H1 (cell line): Measurements from ENCODE around the gene PIK3R3. TPM values are rescaled to one million over a fixed set of nuclear protein-coding genes. Genes with fewer than 3 reads are reported as not detected.

Source experiments
- CTCF ChIA-PET: fragments of 300-600 bp; sonication (Branson Sonifier 250); formaldehyde crosslinking; loops from one replicate; lab custom pipeline; 2021; ENCODE audit not compliant: partially characterized antibody; lab: Charles Lee
- POLR2A ChIA-PET: fragments of 300-600 bp; sonication (Branson Sonifier 250); formaldehyde crosslinking; loops from one replicate; lab custom pipeline; 2021; ENCODE audit warnings: inconsistent platforms; ENCODE audit not compliant: partially characterized antibody; lab: Charles Lee
- DNase-seq, 2 experiments: peaks; one replicate each; pipeline versions ENCODE4 v3.0.0 to v3.0.0-alpha.2; 2010 to 2022; ENCODE audit warnings: low spot score in 2 of 2, low read depth in 1 of 2, mixed read lengths in 1 of 2
- FAIRE-seq: peaks from 2 replicates; lab custom pipeline; 2011; peaks lifted over from hg19 to GRCh38; lab: Jason Lieb, UNC
- H2AFZ ChIP-seq: 2 replicates; pipeline ENCODE4 v1.8.1; 2012; ENCODE audit warnings: low read length, inconsistent platforms
- H2AK5ac ChIP-seq: 2 replicates; pipeline ENCODE4 v1.6.1; 2013; ENCODE audit warnings: low read depth, low read length
- H2BK120ac ChIP-seq: replicated peaks from 2 replicates; pipeline ENCODE3; 2013; ENCODE audit warnings: low read depth, low read length, inconsistent platforms
- H2BK12ac ChIP-seq: 2 replicates; pipeline ENCODE4 v1.6.1; 2013; ENCODE audit warnings: low read depth, low read length
- H2BK15ac ChIP-seq: 2 replicates; pipeline ENCODE4 v1.6.1; 2013; ENCODE audit warnings: low read length
- H2BK20ac ChIP-seq: 2 replicates; pipeline ENCODE4 v1.6.1; 2013; ENCODE audit warnings: low read length
- H2BK5ac ChIP-seq: 2 replicates; pipeline ENCODE4 v1.6.1; 2013; ENCODE audit warnings: low read depth, low read length
- H3K14ac ChIP-seq: 2 replicates; pipeline ENCODE4 v1.6.1; 2013; ENCODE audit warnings: inconsistent platforms; ENCODE audit not compliant: insufficient read length
- H3K18ac ChIP-seq: 2 replicates; pipeline ENCODE4 v1.6.1; 2013; ENCODE audit warnings: low read length; ENCODE audit errors: extremely low read depth
- H3K23ac ChIP-seq: 2 replicates; pipeline ENCODE4 v1.6.1; 2013; ENCODE audit warnings: inconsistent platforms; ENCODE audit not compliant: insufficient read length
- H3K23me2 ChIP-seq: 2 replicates; pipeline ENCODE4 v1.6.1; 2013; ENCODE audit warnings: low read depth, low read length
- H3K27ac ChIP-seq: 2 replicates; pipeline ENCODE4 v1.6.1; 2011; ENCODE audit warnings: low read depth, low read length, inconsistent platforms
- H3K27me3 ChIP-seq, 4 experiments: replicated peaks in 1 of 4; 1 replicate in 1 of 4; 2 replicates in 3 of 4; pipeline versions ENCODE4 v1.6.1 to v1.8.1; 2011 to 2013; ENCODE audit warnings: low read length in 3 of 4, mild to moderate bottlenecking in 3 of 4, inconsistent platforms in 2 of 4, mixed read lengths in 2 of 4, moderate library complexity in 1 of 4; ENCODE audit not compliant: control insufficient read depth in 3 of 4, insufficient read depth in 3 of 4; ENCODE audit errors: extremely low read depth in 1 of 4
- H3K36me3 ChIP-seq, 4 experiments: 2 replicates each; pipeline versions ENCODE4 v1.6.1 to v1.8.1; 2011 to 2013; ENCODE audit warnings: mild to moderate bottlenecking in 4 of 4, low read length in 3 of 4, moderate library complexity in 2 of 4, control low read depth in 1 of 4, inconsistent platforms in 1 of 4; ENCODE audit not compliant: insufficient read depth in 4 of 4, control insufficient read depth in 2 of 4
- H3K4ac ChIP-seq: replicated peaks from 2 replicates; pipeline ENCODE3; 2013; ENCODE audit warnings: low read length, low read depth, mixed read lengths, inconsistent platforms; ENCODE audit not compliant: insufficient read length
- H3K4me1 ChIP-seq, 4 experiments: replicated peaks in 1 of 4; 1 replicate in 1 of 4; 2 replicates in 3 of 4; pipeline versions ENCODE4 v1.6.1 to v1.8.1; 2011 to 2013; ENCODE audit warnings: low read length in 3 of 4, inconsistent platforms in 2 of 4, mixed read lengths in 1 of 4; ENCODE audit not compliant: insufficient read depth in 4 of 4, control insufficient read depth in 3 of 4
- H3K4me2 ChIP-seq, 2 experiments: 2 replicates each; pipeline versions ENCODE4 v1.6.1 to v1.8.1; 2011 to 2013; ENCODE audit warnings: low read depth in 2 of 2, low read length in 2 of 2, control low read depth in 1 of 2, inconsistent platforms in 1 of 2, mild to moderate bottlenecking in 1 of 2; ENCODE audit not compliant: insufficient read depth in 1 of 2
- H3K4me3 ChIP-seq, 4 experiments: fragments of 200-600, 300-600 bp in 1 of 4; sonication (generic), shearing (Covaris generic), sonication (Bioruptor Twin) in 1 of 4; 2 replicates each; pipeline versions ENCODE4 v1.5.1 to v1.8.1; 2011 to 2016; ENCODE audit warnings: low read length in 4 of 4, low read depth in 3 of 4, control low read depth in 2 of 4, inconsistent platforms in 2 of 4, mild to moderate bottlenecking in 2 of 4, mixed read lengths in 1 of 4, moderate library complexity in 1 of 4; ENCODE audit not compliant: insufficient read depth in 2 of 4; ENCODE audit errors: extremely low read depth in 1 of 4
- H3K56ac ChIP-seq: replicated peaks from 2 replicates; pipeline ENCODE3; 2013; ENCODE audit warnings: low read depth, mild to moderate bottlenecking, mixed read lengths, low read length, inconsistent platforms; ENCODE audit not compliant: insufficient read length
- H3K79me1 ChIP-seq: 2 replicates; pipeline ENCODE4 v1.6.1; 2013; ENCODE audit warnings: low read depth, low read length, control low read depth
- H3K79me2 ChIP-seq, 2 experiments: 2 replicates each; pipeline versions ENCODE4 v1.6.1 to v1.8.1; 2012 to 2013; ENCODE audit warnings: low read length in 2 of 2, mild to moderate bottlenecking in 2 of 2, inconsistent platforms in 1 of 2; ENCODE audit not compliant: insufficient read depth in 2 of 2, control insufficient read depth in 1 of 2
- H3K9ac ChIP-seq, 4 experiments: replicated peaks in 1 of 4; 1 replicate in 1 of 4; 2 replicates in 3 of 4; pipeline versions ENCODE4 v1.6.1 to v1.8.1; 2011 to 2013; ENCODE audit warnings: low read depth in 3 of 4, low read length in 3 of 4, control low read depth in 2 of 4, mild to moderate bottlenecking in 2 of 4, moderate library complexity in 2 of 4, inconsistent platforms in 1 of 4; ENCODE audit errors: extremely low read depth in 1 of 4
- H3K9me3 ChIP-seq, 2 experiments: 2 replicates each; pipeline versions ENCODE4 v1.6.1 to v1.8.1; 2012 to 2013; ENCODE audit warnings: mild to moderate bottlenecking in 2 of 2, moderate library complexity in 2 of 2, control low read depth in 1 of 2, inconsistent platforms in 1 of 2, low read depth in 1 of 2, low read length in 1 of 2, mixed read lengths in 1 of 2; ENCODE audit not compliant: insufficient read depth in 2 of 2
- H4K20me1 ChIP-seq, 2 experiments: replicated peaks in 1 of 2; 2 replicates each; pipeline versions ENCODE3 to v1.8.1; 2011 to 2013; ENCODE audit warnings: inconsistent platforms in 2 of 2, low read length in 2 of 2, mild to moderate bottlenecking in 1 of 2; ENCODE audit not compliant: insufficient read depth in 2 of 2, control insufficient read depth in 1 of 2
- H4K5ac ChIP-seq: 2 replicates; pipeline ENCODE4 v1.6.1; 2013; ENCODE audit warnings: low read length, low read depth, mixed read lengths, inconsistent platforms; ENCODE audit not compliant: insufficient read length
- H4K8ac ChIP-seq: 2 replicates; pipeline ENCODE4 v1.8.0; 2013; ENCODE audit warnings: mild to moderate bottlenecking, moderate library complexity, low read length, inconsistent platforms; ENCODE audit not compliant: insufficient read depth; ENCODE audit errors: extremely low read depth
- H4K91ac ChIP-seq: replicated peaks from 2 replicates; pipeline ENCODE3; 2013; ENCODE audit warnings: low read length, mixed read lengths, inconsistent platforms; ENCODE audit not compliant: insufficient read length
- ATF2 ChIP-seq: IDR thresholded peaks from 2 replicates; pipeline ENCODE4 v1.6.1; 2012; ENCODE audit warnings: low read length, inconsistent platforms
- CHD2 ChIP-seq: IDR thresholded peaks from 2 replicates; pipeline ENCODE4 v1.6.1; 2012; ENCODE audit warnings: low read length, improper control_type of control experiment
- HDAC2 ChIP-seq, 2 experiments: fragments of 300-600 bp in 1 of 2; sonication (generic) in 1 of 2; IDR thresholded peaks; 2 replicates each; pipeline ENCODE4 v1.6.1; 2011 to 2012; ENCODE audit warnings: low read depth in 2 of 2, low read length in 2 of 2, mild to moderate bottlenecking in 2 of 2, moderate library complexity in 2 of 2, borderline replicate concordance in 1 of 2, inconsistent platforms in 1 of 2
- HDAC6 ChIP-seq: IDR thresholded peaks from one replicate; pipeline ENCODE4 v1.7.1; 2012; ENCODE audit warnings: low read depth, mild to moderate bottlenecking, inconsistent platforms, low read length, moderate library complexity
- RNF2 ChIP-seq: fragments of 200-900, 300-1000 bp; sonication (generic); IDR thresholded peaks from 2 replicates; pipeline ENCODE4 v1.7.1; 2016; ENCODE audit warnings: borderline replicate concordance, low read depth, mild to moderate bottlenecking, antibody characterized with exemption, low read length; ENCODE audit not compliant: poor library complexity, severe bottlenecking; ENCODE audit errors: missing control alignments
- WGBS, 2 experiments: shearing (Covaris generic) in 1 of 2; methylation state at CpG; one replicate each; pipeline versions ENCODE4 v1.1.6 to v1.1.7; 2013 to 2015; ENCODE audit warnings: low lambda C conversion rate in 2 of 2, mixed read lengths in 2 of 2, inconsistent platforms in 1 of 2, low coverage in 1 of 2, missing lambda C conversion rate in 1 of 2; ENCODE audit not compliant: insufficient replicate concordance in 2 of 2, insufficient coverage in 1 of 2, insufficient read length in 1 of 2; ENCODE audit errors: extremely low coverage in 1 of 2, missing lambda C conversion rate in 1 of 2; 5-methylcytosine and 5-hydroxymethylcytosine counted together
- long read RNA-seq, 2 experiments: library from RNA in 1 of 2; library from capped mRNA in 1 of 2; stranded (forward); transcript quantifications; one replicate each; pipeline ENCODE4 v2.0.0, GENCODE V29; 2021; ENCODE audit warnings: inconsistent platforms in 1 of 2
- polyA minus RNA-seq, 3 experiments: library from RNA; depleted of rRNA, polyadenylated mRNA; stranded (reverse); fragments of >200 nt; gene quantifications; 1 replicate in 2 of 3; 2 replicates in 1 of 3; pipeline ENCODE4 v1.2.3, GENCODE V29; 2011
- polyA plus RNA-seq, 7 experiments: library from polyadenylated mRNA; depleted of rRNA in 3 of 7; stranded (reverse) in 5 of 7; unstranded in 2 of 7; fragments of >200 nt in 5 of 7; fragments of 200-250 nt in 2 of 7; gene quantifications; 1 replicate in 5 of 7; 2 replicates in 1 of 7; 4 replicates in 1 of 7; pipeline versions ENCODE4 v1.2.1 to v1.2.3, GENCODE V29; 2011 to 2013; ENCODE audit warnings: missing spikeins in 2 of 7, mixed read lengths in 2 of 7
- total RNA-seq: library from RNA; stranded (reverse); fragmentation: NEBNext Ultra II Directional; extraction: Animal tissue kit (Norgen Biotek cat#: 25700); gene quantifications from 2 replicates; pipeline ENCODE4 v1.2.1, GENCODE V29; 2021

Gene PIK3R3
- total RNA-seq (13.5 and 13.6 TPM in 2 replicates), polyA plus RNA-seq (2011; rRNA removed) (3.2 and 5.3 TPM in 2 replicates), polyA minus RNA-seq (2011; rRNA and poly(A)+ RNA removed) (15.6 and 16.9 TPM in 2 replicates)
- polyA plus RNA-seq (2011; cell fraction: cytosol; rRNA removed) = 4.8 TPM
- 3.8 TPM for polyA plus RNA-seq (2011; cell fraction: nucleus; rRNA removed)
- polyA plus RNA-seq (2012, experiment 1 of 2) = 6.9 to 11.8 TPM (median 7.8 TPM) in 4 replicates
- 1.2 TPM for polyA plus RNA-seq (2012, experiment 2 of 2)
- 5.1 TPM for polyA plus RNA-seq (2013, experiment 1 of 2)
- polyA plus RNA-seq (2013, experiment 2 of 2) = 5.4 TPM
- 6.5 TPM for polyA minus RNA-seq (2011; cell fraction: cytosol; rRNA and poly(A)+ RNA removed)
- 9.1 TPM for polyA minus RNA-seq (2011; cell fraction: nucleus; rRNA and poly(A)+ RNA removed)
- long read RNA-seq, experiment 1, full-length matches to known transcripts = 2 of 8 reads
- long read RNA-seq, experiment 1, partial matches to known transcripts = 0 of 8 reads
- long read RNA-seq, experiment 1, other reads (novel, unspliced or antisense) = 6 of 8 reads
- long read RNA-seq, experiment 2, full-length matches to known transcripts = 1 of 1 reads
- long read RNA-seq, experiment 2, partial matches to known transcripts = 0 of 1 reads
- long read RNA-seq, experiment 2, other reads (novel, unspliced or antisense) = 0 of 1 reads

GRCh38 chr1:46132529-46133180 lies at the start of gene PIK3R3:
Gene PIK3R3, minus strand, starts transcription at chr1:46132629. Its CDS starts 677 bp downstream, at chr1:46131952.
- Histone ChIP-seq H3K36me3 (no peaks in the 10 kb centered on the region), H2BK20ac (peak within 1 kb of the TSS; percentile 100), H2BK15ac (peak within 1 kb of the TSS; percentile 100; the same call in 1 of the 2 replicates), H3K4me2 (peak within 1 kb of the TSS; percentile 92 to 93), H2BK12ac (peak within 1 kb of the TSS; percentile 100), H4K91ac (peak within 1 kb of the TSS; percentile 100), H4K8ac (peak within 1 kb of the TSS; percentile 100), H3K9me3 (no peaks in the 10 kb centered on the region), H2AK5ac (no peak within 1 kb of the TSS), H3K18ac (peak within 1 kb of the TSS; percentile 100), H3K9ac (peak within 1 kb of the TSS; percentile 85 to 99 (median 98)), H3K79me2 (peaks cover 0 to 25% of the 10 kb centered on the region in 2 experiments; a peak in 2 of 4 replicates), H3K27me3 (no peaks in the 10 kb centered on the region), H2BK120ac (peak within 1 kb of the TSS; percentile 96), H3K56ac (peak within 1 kb of the TSS; percentile 99), H3K14ac (no peak within 1 kb of the TSS), H3K4me1 (peaks cover 0 to 8% (median 5%) of the 10 kb centered on the region in 4 experiments; a peak in 5 of 7 replicates), H3K4me3 (peak within 1 kb of the TSS; percentile 58 to 89 (median 74)), H4K5ac (peak within 1 kb of the TSS; percentile 99), H3K4ac (no peak within 1 kb of the TSS), H4K20me1 (peaks cover 0 to 3% of the 10 kb centered on the region in 2 experiments), H2BK5ac (peak within 1 kb of the TSS; percentile 100), H3K23ac (no peak within 1 kb of the TSS), H3K23me2 (peaks cover 10% of the 10 kb centered on the region), H3K27ac (peak within 1 kb of the TSS; percentile 100), H3K79me1 (no peaks in the 10 kb centered on the region), H2AFZ (peak within 1 kb of the TSS; percentile 98)
- CTCF ChIA-PET = interaction anchor here (0.5 to 1.2 kb wide), 3 partner anchors 48 to 111 kb away, joined by 3 read pairs; no protein-coding TSS in a partner anchor
- FAIRE-seq (peak; percentile 32), DNase-seq (peak; percentile 93 to 98)
- POLR2A ChIA-PET = interaction anchor here (0.6 to 3.4 kb wide), 37 partner anchors 10 to 446 kb away, joined by 3 to 16 read pairs (median 4); partner anchors contain the start of genes LURAP1, P3R3URF and RAD54L
- 2% methylated on average over 37 of the region's 55 CpGs; no CpG with 5 or more reads in 1 of the 2 experiments for WGBS, 2 experiments
- peak; percentile 61 for TF ChIP-seq CHD2
- TF ChIP-seq HDAC2 (IDR thresholded peaks at IDR 0.05; ENCODE audit: borderline replicate concordance in 1 of 2, low read depth in 2 of 2, low read length in 2 of 2) = peak; percentile 18 to 86; a peak in 2 of 4 replicates
- no peak for TF ChIP-seq HDAC6
- 0 out of 2 replicates have a peak, but pooled peaks have one; percentile 28 for TF ChIP-seq ATF2
- no peak for TF ChIP-seq RNF2
